ENCODE measurements around the gene LRRC4C. TPM values are rescaled to one million over a fixed set of nuclear protein-coding genes. Genes with fewer than 3 reads are reported as not detected.

The LRRC4C gene
- total RNA-seq, result 13.1 TPM

DNA sequence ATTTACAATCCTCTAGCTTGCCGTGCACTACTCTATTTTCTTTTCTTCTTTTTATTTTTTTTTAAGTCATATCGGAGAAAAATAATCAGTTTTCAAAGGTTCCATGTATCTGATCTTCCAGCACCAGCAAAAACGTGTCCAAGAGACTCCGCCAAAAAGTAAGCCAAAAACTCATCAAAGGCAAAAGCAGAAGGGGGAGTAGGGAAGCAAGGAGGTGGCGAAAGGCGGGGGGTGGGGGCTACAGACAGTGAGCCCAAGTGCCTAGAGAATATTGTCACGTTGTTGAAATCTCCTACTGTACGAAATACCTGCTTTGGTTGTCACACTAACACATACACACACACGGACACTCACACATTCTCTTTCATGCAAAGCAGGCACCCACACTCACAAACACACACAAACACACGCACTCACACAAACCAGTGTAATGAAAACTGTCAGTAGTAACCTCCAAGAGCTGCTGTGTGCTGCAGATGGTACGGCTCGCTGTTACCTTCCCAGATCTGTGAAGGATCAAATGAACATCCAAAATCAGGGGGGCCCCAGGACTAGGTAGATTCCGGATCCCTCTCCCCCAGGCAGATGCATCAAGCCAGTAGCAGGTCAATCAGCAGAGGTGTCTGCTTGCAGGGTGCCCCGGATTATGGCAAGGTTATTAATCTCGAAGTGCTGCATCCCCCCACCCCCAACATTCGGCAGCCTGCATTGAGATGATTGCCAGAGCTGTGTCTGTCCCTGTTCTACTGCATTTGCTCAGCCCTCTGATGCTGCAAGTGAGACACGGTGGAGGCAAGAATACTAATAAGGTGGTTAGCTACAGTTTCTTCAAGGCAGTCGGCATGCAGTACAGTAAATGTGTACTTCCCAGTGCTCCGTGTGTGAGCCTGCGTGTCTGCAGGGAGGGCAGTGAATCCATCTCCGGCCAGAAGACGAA, at the start of gene LRRC4C:
LRRC4C (minus strand) TSS at position 188 of the 937 bp plus-strand sequence.

Small RNA genes within 50 kb of the gene (small RNA-seq; reads per million reads assigned to genes)
- gene RF00019 (ENCODE audit: low replicate concordance) (not detected), gene RNU6-365P (ENCODE audit: low replicate concordance) (not detected)
